SIG-M5 (cell line): ENCODE results near the gene TMPRSS5.
A peak's percentile ranks its signal among the peaks of the same experiment; 100 is the strongest.
"Not testable (repeated sequence)": the region's sequence is repeated elsewhere in the genome, so short reads cannot be mapped to it uniquely, and the experiment has no call there.

Experiments used
- DNase-seq: peaks from one replicate; lab custom pipeline; 2025; lab: John Stamatoyannopoulos, UW

Gene TMPRSS5

DNA sequence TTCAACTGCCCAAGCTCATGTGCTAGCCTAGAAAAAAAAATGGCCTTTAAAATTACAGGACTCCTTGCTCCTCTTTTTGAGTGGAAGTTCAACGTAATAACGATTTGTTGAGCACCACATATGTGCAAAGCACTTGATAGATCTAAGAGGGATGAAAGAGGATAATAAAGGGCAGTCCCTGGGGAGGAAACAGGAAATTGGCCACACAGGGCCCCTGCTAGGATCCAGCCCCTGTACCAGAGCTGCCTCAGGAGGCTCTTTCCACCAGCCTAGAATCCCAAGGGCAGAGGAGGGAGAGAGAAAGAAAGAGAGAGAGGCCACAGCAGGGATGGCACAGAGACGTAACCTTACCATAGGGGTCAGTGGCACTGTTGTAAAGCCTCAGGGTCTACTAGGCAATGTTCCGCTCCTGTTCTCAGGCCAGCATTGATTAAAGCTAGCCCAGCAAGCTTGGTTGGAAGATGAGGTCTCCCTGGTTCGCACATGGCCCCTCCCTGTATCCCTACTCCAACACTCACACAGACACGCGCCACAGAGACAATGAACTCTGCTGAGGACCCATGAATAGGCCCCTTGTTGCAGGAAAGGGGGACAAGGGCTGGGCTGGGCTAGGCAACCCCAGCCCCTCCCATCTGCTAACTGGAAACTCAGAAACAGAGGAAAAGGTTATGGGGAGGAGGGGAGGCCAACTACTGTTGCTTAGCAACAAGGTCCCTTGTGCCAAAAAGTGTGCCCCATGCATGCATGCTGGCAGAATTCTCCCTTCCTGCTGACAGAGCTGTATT lies at the start of gene TMPRSS5:
Gene TMPRSS5, minus strand, starts transcription at position 438 of the 785 bp plus-strand sequence. Its CDS starts 84 bp downstream, at position 354.
- no peak for DNase-seq

DNA sequence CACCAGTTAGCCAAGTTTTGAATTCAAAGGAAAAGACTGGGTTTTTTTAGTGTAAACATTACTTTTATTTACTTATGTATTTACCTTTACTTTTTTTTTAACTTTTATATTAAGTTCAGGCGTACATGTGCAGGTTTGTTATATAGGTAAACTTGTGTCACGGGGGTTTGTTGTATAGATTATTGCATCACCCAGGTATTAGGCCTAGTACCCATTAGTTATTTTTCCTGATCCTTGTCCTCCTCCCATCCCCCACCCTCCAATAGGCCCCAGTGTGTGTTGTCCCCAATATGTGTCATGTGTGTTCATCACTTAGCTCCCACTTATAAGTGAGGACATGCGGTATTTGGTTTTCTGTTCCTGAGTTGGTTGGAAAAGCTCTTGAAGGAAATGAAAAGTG lies 46.8 kb upstream of the TMPRSS5 start:
- no peak for DNase-seq

DNA sequence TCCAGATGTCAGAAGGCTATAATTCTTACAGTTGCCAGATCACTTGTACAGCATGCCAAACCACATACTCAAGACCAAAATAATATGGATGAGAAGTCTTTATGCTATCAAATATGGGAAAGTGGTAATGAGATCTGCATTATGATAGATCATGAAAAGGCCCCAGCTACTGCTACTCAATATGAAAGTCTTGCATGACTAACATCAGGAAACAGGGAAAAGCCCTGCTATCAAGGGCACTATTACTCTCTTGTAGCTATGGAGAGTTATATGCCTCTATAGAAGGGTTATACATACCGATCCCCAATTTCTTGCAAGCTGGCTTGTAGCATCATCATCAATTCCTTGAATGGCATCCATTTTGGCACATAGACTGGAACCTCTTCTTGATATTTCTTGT lies 30.2 kb upstream of the TMPRSS5 start:
- no peak for DNase-seq

DNA sequence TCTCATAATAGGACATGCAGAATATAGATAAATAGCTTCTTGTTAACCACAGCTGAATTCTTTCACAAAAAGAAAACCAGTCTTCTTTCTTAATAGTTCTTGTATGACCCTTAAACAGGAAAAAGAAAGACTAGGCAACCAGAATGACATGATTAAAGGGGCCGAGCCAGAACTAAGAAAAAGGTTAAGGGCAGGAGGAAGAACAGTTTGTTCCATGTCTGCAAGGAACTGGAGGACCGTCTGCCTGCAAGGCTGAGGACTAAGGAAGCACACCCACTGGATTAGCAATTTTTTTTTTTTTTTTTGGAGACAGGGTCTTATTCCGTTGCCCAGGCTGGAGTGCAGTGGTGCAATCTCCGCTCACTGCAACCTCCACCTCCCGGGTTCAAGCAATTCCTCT lies 26.0 kb upstream of the TMPRSS5 start:
- DNase-seq: no peak

DNA sequence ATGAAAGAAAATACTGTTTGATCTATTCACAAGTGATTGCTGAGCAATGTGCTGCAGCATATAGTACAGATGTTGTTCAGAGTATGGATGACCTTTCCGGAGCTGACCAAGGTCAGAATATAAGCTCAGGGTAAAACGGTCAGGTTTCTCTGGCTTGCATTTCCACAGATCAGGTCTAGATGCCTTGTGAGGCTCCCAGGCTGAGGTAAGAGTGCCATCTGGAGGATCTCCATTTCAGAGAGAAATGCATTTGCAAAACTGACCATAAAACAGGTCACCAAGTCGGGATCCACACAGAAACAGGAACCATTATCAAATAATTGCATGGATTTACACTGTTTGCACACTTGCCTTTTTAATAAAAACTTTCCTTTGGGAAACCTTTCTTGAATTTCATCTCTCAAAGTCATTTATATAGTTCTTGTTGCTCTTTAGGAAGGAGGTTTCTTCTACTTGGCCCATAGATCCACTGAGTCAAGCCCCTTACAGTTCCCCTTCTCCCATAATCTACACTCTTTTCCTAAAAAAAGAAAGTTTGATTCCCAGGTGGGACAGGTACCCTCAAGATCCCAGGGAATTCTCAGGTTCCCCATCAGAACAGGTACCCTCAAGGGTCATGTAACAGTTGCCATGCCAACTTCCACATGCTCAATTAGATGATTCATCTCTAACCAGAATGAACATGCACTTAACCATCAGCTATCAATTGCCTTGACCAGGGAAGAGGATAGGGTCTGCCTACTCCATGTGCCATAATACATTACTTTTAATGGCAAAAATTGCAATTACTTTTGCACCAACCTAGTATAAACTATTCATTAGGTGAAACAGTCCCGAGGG lies 25.0 kb upstream of the TMPRSS5 start:
- DNase-seq: no peak

DNA sequence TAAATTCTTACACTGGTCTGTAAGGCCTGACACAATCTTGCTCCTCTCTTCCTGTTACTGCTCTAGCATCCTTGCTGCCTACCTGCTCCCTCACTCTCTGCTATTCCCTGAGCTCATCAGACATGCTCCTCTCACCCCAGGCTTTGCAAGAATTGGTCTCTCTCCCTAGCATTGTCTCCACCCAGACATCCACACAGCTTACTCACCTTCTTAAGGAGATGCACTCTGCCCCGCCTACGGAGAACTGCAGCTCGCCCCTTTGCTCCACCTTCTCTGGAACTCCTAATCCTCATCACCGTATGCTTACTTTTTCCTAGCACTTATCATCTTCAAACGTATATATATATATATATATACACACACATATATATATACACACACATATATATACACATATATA lies 23.3 kb upstream of the TMPRSS5 start:
- no peak for DNase-seq

DNA sequence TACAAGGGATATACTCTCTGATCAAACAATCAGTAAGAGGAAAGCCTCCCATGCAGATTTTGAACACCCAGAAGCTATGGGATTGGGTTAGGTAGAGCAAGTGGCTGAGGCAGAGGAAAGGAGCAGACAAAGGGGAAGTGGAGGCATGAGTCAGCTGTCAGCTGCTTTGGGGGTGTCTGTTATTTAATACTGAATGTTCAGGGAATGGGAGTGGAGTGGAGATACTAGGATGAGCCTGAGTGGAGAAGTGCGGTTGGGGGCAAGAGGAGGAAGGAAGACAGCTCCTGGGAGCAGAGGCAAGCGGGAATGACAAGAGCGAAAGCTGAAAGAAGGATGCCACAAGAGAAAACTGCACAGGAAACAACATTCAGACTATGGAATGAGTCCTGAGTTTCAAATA lies 22.7 kb upstream of the TMPRSS5 start:
- DNase-seq: peak; percentile 11

DNA sequence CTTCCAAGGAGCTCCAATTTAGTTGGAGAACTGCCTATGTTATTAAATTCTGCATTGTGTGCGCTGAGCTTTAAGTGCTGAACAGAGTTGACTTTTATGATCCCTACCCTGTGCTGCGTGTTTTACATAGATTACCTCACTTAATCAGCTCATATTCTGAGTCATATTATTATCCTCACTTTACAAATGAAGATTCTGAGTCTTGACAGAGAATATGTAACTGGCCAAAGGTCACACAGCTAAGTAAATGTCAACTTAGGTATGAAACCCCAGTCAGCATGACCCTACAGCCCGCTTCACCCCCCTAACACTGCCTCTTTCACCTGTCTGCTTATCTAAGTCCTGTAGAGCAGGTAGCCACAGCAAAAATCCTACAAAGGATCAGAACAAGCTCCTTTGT lies 19.8 kb upstream of the TMPRSS5 start:
- DNase-seq: no peak

DNA sequence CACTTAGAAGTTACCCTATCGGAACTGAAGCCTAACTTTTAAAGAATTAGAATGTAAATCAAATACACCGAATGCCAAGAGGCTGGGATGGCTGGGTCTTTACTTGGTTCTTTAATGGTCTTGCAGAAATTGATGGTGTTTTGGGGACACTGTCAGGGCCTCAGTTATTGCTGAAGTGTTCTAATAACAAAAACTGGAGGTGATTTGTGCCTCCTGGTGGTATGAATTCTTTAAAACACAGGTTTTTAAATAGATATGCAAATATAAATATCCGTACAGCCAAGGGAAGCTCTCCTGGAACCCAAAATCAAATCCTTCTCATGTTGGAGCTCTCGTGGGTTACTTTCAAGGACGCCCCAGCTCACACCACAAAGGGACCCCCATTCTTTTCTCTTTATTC lies 19.3 kb upstream of the TMPRSS5 start:
- no peak for DNase-seq

DNA sequence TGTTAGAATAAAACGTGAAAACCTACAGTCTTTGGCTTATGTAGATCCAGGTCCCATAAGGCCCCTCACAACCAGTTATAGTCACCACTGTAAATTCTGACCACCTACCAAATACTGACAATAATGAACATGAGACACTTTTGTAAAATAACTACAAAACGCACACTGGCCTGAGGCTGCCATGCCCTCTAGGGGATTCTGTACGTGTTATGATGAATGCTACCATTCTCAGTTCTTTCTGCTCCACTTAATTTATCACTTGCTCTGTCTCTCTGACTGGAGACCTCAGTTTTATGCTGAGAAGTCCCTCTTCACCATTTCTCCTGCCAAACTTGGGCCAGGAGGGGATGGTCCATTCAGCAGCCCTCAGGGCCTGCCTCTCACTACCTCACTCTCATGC lies 18.7 kb upstream of the TMPRSS5 start:
- DNase-seq: no peak

DNA sequence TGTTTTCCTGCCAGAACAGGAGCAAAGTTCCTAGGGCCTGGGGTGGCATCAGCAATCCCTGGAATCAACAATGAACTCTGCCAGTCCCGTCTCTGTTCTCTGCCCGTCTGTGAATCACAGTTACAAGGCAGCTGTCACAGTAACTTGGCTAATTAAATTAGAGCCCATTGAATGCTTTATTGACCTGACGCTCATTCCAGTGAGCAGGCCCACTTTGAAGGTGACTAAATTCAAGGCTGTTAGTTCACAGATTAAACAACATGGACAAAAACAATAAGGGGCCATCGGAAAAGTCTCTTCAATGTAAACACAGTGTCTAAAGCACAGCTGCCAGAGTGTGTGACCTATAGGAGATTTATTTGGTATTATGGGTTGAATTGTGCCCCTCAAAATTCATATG lies 17.7 kb upstream of the TMPRSS5 start:
- DNase-seq: no peak

DNA sequence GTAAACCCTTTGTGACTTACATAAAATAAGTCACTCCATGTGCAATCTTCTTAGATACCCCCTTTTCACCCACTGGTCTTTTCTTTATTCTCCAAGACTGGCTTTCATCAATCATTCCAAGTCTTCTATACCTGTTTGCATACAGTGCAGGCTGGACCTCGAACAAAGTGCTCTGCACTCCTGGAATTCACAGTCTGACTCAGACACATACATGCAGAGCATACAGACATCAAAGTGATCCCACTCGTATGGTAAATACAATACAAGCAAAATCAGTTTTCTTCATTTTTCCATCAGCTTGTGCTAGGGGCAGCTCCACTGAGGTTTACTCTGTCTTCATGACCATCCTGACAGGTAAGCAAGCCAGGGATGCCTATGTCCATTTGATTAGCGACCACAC lies 16.8 kb upstream of the TMPRSS5 start:
- DNase-seq: no peak

DNA sequence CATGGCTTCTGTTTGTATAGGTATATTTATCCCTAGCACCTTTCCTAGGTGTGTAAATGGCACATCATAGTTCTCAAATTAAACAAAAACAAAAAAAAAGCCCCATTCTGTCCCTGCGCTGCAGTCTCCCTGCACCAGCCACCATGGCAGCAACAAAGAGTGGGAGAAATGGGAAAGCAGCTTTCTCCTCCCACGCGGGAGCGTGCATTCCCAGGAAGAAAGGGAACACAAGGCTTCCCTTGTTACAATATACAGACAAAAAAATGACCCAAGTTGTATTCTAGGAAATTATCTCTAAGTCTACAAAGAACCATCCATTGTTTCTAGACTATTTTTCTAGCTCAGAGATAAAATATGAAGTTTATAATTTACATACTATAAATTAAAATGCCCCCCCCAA lies 16.1 kb upstream of the TMPRSS5 start:
- no peak for DNase-seq

DNA sequence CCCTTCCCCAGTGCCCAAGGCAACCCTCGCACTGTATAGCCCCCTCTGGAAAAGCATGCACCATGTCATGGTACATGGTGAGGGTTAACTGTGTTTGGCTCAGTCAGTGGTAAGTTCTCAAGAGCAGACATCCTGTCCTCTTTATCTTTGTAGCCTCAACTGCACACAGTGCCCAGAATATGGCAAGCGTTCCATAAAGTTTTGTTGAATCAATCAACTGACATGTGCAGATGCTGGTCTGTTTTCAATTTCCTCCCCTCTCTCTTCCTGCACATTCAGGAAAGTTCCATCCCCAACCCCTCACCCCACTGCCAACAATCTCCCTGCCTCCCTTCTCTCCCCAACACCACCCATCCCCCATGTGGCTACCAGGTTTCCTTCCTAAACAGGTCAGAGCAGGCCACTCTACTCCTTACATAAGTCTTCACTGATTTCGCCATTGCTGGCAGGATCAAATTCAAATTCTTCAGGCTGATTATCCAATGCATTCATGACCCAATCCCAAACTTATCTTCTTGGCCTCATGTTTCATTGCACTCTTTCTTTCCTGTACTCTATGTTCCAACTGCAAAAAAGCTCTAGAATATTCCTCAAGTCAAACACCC lies 15.5 kb upstream of the TMPRSS5 start:
- DNase-seq: no peak

DNA sequence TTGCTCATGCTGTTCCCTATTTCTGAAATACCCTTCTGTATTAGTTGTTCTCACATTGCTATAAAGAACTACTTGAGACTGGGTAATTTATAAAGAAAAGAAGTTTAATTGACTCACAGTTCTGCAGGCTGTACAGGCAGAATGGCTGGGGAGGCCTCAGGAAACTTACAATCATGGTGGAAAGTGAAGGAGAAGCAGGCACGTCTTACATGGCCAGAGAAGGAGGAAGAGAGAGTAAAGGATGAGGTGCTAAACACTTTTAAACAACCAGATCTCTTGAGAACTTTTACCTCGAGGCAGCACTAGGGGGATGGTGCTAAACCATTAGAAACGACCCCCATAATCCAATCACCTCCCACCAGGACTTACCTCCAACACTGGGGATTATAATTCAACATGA lies 14.4 kb upstream of the TMPRSS5 start:
- DNase-seq: not testable (repeated sequence)

DNA sequence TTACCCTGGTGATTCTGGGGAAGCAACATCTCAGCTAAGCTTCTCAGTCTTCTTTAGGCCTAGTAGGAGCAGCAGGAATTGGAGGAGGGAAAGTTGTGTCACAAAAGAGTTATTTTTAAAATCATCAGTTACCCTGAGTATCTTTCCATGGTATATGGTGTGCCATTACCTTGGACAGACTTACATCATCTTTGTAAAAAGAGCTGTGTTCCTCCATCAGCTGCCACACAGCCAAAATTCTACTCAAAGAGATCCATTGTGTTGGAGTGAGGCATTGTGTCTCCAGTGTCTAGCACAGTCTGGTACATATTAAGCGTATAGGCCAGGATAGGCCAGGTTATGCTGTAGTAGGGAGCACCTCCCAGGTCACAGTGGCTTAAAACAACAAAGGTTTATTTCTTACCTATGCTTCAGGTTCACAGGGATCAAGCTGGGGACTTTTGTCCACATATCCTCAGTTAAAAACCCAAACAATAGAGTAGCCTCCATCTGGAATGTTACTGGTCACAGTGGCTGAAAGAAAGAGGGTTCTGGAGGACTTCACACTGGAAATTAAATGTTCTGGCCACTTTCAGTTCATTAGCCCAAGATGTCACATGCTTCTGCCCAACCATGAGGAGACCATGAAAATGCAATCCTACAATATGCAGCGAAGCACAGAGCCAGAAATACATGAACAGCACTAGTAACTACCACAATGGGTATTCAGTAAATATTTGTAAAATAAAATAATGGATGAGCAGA lies 9.9 kb upstream of the TMPRSS5 start:
- DNase-seq: no peak

DNA sequence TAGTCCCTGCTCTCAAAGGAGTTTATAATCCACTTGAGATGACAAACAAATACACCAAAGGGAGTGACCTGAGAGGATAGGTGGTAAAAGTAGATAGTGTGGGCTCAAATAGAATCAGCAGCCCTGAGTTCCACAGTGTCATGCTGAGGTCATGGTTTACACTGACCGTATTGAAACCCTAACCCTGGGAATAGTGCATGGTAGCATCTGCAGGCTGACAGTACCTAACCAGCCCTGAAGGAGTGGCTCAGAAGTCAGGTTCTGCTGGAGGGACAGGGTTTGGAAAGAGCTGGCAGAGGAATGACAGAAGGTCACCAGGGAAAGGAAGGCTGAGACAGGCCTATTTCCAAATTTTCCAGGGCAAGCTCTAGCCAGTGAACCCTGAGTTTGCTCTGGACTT lies 9.2 kb upstream of the TMPRSS5 start:
- no peak for DNase-seq

DNA sequence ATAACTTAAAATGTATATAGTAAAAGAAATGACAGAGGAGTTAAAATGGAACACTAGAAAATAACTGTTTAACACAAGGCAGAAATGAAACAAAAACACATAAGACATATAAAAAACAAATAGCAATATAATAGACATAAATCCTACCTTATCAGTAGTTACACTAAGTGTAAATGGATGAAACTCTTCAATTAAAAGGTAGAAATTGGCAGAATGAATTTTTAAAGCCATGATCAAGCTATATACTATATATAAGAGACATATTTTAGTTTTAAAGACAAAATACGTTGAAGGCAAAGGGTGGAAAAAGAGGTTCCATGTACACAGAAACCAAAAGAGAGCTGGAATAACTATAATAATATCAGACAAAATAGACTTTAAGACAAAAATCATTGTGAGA lies 4.9 kb upstream of the TMPRSS5 start:
- no peak for DNase-seq

DNA sequence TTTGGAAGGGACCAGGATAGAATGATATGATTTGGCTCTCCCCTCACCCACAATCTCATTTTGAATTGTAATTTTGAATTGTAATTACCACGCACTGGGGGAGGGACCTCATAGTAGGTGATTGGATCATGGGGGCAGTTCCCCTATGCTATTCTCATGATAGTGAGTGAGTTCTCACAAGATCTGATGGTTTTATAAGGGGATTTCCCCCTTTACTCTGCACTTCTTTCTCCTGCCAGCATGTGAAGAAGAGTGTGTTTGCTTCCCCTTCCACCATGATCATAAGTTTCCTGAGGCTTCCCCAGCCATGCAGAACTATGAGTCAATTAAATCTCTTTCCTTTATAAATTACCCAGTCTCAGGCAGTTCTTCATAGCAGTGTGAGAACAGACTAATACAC lies 2.6 kb downstream of the TMPRSS5 start:
- DNase-seq: not testable (repeated sequence)

DNA sequence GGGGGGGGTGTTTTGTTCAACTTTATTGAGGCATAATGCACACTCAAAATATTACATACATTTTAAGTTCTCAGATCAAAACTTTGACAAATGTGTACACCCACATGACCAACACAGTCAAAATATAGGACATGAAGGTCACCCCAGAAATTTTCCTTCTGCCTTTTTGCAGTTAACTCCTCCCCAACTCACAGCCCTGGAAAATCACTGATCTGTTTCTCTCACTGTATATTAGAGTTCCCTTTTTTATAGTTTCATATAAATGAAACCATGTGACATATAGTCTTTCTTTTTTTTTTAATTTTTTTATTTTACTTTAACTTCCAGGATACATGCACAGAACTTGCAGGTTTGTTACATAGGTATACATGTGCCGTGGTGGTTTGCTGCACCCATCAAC lies 4.6 kb downstream of the TMPRSS5 start:
- DNase-seq: no peak

DNA sequence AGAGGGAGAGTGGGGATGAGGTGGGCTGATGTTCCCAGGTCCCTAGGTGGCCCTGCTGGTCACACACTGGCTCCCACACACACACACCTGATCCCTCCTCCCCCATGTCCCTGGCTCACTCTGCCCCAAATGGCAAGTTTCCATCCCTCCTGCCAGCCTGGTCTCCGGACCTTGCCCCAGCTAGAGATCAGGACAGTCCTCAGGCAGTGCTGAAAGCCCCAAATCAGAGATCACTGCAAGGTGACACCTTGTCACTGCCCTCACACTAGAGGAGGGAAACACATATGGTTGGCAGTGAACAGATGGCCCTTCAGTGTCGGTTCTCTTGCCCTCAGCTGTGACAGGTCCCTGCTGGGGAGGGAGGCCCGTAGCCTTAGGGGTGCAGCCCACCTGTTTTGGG lies 7.6 kb downstream of the TMPRSS5 start:
- no peak for DNase-seq

DNA sequence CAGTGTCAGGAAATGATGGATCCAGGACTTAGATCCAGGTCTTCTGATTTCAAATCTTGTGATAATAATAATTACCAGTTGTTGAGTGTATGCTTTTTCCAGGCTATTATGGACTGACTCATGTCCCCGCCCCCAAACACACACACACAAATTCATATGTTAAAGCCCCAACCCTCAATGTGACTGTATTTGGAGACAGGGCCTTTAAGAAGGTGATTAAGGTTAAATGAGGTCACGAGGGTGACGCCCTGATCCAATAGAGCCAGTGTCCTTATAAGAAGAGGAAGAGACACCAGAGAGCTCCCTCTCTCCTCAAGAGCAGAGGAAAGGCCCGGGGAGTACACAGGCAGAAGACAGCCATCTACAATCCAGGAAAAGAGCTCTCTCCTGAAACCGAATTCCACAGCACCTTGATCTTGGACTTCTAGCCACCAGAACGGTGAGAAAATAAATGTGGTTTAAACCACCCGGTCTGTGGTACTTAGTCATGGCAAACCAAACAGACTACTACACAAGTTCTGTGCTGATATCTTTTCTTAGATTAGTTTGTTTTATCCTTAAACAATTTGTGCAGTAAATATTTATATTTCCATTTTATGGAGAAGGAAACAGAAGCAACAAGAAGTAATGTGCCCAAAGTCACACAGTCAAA lies 8.2 kb downstream of the TMPRSS5 start:
- DNase-seq: no peak
